Activated CD8-positive, alpha-beta T cell treated with anti-CD3 and anti-CD28 coated beads for 36 hours (primary cell): ENCODE measurements around the gene HCK. TPM values are rescaled to one million over a fixed set of nuclear protein-coding genes. Genes with fewer than 3 reads are reported as not detected.

Experiments used
- ATAC-seq: fragments of 200-7000 bp; cut with Tn5 transposase; one replicate; pipeline ENCODE4 v1.10.0; 2021; ENCODE audit warnings: mild to moderate bottlenecking, moderate library complexity
- CTCF ChIA-PET: fragments of 350-600 bp; sonication (Branson Sonifier 250); formaldehyde crosslinking; loops from one replicate; lab custom pipeline; 2021; ENCODE audit warnings: antibody characterized with exemption; lab: Charles Lee
- POLR2A ChIA-PET: fragments of 350-600 bp; sonication (Branson Sonifier 250); formaldehyde crosslinking; loops from one replicate; lab custom pipeline; 2021; ENCODE audit warnings: antibody characterized with exemption; lab: Charles Lee
- DNase-seq: peaks from one replicate; pipeline ENCODE4 v3.0.0-alpha.2; 2020
- H3K27ac Mint-ChIP-seq: one replicate; pipeline ENCODE4 v1.8.0; 2021; ENCODE audit warnings: mild to moderate bottlenecking, mixed read lengths
- H3K27me3 Mint-ChIP-seq: one replicate; pipeline ENCODE4 v1.8.0; 2021; ENCODE audit warnings: mixed read lengths
- H3K36me3 Mint-ChIP-seq: one replicate; pipeline ENCODE4 v1.8.0; 2021; ENCODE audit warnings: low read depth, mixed read lengths
- H3K4me1 Mint-ChIP-seq: one replicate; pipeline ENCODE4 v1.8.0; 2021; ENCODE audit warnings: low read depth, mixed read lengths
- H3K4me3 Mint-ChIP-seq: one replicate; pipeline ENCODE4 v1.8.0; 2021; ENCODE audit warnings: mild to moderate bottlenecking, moderate library complexity, mixed read lengths
- H3K9me3 Mint-ChIP-seq: one replicate; pipeline ENCODE4 v1.8.0; 2021; ENCODE audit warnings: mixed read lengths
- intact Hi-C: fragments of 100-400 bp; cut with micrococcal nuclease; formaldehyde crosslinking; loops from one replicate; pipeline ENCODE4 v1.10.0; 2022
- total RNA-seq, 2 experiments: library from RNA; stranded (reverse); gene quantifications; one replicate each; pipeline ENCODE4 v1.2.3, GENCODE V29; 2021
- TF ChIP-seq, protein P1 (sequence below): fragments of 200-600 bp; IDR thresholded peaks from one replicate; pipeline ENCODE4 v1.8.0; 2022; ENCODE audit warnings: antibody characterized with exemption, mild to moderate bottlenecking

HCK gene
- total RNA-seq, 2 experiments from 2014 or later = not detected

DNA sequence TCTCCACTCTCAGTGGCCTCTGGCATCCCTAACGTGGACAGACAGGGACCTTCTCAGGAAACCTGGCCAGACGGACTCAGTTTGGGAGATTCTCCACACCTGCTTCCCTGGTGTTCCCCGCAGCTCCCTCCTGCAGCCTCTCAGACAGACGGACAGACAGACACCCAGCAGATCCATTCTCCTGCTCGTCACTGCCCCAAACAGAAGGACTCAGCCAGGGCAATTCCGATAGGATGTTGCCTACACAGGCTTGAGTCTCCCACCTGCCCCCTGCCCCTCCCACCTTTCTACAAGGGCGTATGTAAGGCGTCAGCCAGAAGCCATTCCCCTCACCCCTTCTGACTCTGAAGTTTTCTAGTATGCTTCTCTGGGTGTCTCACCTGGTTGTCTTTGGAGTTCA is 41.4 kb upstream of the HCK start:
- TF ChIP-seq, protein P1, sequence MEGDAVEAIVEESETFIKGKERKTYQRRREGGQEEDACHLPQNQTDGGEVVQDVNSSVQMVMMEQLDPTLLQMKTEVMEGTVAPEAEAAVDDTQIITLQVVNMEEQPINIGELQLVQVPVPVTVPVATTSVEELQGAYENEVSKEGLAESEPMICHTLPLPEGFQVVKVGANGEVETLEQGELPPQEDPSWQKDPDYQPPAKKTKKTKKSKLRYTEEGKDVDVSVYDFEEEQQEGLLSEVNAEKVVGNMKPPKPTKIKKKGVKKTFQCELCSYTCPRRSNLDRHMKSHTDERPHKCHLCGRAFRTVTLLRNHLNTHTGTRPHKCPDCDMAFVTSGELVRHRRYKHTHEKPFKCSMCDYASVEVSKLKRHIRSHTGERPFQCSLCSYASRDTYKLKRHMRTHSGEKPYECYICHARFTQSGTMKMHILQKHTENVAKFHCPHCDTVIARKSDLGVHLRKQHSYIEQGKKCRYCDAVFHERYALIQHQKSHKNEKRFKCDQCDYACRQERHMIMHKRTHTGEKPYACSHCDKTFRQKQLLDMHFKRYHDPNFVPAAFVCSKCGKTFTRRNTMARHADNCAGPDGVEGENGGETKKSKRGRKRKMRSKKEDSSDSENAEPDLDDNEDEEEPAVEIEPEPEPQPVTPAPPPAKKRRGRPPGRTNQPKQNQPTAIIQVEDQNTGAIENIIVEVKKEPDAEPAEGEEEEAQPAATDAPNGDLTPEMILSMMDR = no peak
- Mint-ChIP-seq H3K27me3 (peaks cover 13% of the 10 kb centered on the region), H3K4me1 (no peaks in the 10 kb centered on the region), H3K36me3 (no peaks in the 10 kb centered on the region), H3K27ac (no peak overlapping the region), H3K9me3 (no peaks in the 10 kb centered on the region), H3K4me3 (no peak overlapping the region)
- DNase-seq (no peak), ATAC-seq (no peak)
- ChIA-PET CTCF (interaction anchor here (1.0 kb wide), 1 partner anchor 93 kb away, joined by 3 read pairs; no protein-coding TSS in a partner anchor), POLR2A (no interaction called here)
- intact Hi-C loops = no loop called here

DNA sequence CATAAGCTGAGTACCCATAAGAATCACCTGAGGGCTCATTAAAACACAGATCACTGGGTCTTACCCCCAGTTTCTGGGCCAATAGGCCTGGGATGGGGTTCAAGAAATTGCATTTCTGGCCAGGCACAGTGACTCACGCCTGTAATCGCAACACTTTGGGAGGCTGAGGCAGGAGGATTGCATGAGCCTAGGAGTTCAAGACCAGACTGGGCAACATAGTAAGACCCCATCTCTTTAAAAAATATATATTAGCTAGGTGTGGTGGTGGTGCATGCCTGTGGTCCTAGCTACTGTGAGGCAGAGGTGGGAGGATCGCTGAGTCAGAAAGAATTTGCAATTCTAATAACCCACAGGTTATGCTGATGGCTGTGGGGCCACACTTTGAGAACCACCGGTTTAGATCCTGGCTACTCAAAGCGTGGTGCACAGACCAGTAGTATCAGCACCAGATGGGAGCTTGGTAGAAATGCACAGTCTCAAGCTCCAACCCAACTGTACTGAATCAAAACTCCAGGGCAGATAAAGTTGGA is 39.8 kb upstream of the HCK start:
- TF ChIP-seq, protein P1 = no peak
- intact Hi-C loops = no loop called here
- CTCF ChIA-PET = interaction anchor here (1.2 to 2.6 kb wide), 3 partner anchors 10 to 79 kb away, joined by 3 to 12 read pairs (median 3); no protein-coding TSS in a partner anchor
- Mint-ChIP-seq H3K27me3 (peaks cover 17% of the 10 kb centered on the region), H3K9me3 (no peaks in the 10 kb centered on the region), H3K27ac (no peak overlapping the region), H3K4me3 (no peak overlapping the region), H3K36me3 (no peaks in the 10 kb centered on the region), H3K4me1 (no peaks in the 10 kb centered on the region)
- ATAC-seq (no peak), DNase-seq (no peak)
- POLR2A ChIA-PET = no interaction called here

DNA sequence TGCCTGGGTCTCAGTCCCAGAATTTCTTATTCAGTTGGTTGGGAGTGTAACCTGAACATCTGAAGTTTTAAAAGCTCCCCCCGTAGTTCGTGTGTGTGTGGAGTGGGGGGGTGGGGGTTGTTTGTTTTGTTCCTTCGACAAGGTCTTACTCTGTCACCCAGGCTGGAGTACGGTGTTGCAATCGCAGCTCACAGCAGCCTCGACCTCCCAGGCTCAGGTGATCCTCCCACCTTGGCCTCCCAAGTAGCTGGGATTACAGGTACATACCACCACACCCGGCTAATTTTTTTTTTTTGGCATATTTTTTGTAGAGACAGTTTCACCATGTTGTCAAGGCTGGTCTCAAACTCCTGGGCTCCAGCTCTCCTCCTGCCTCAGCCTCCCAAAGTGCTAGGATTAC is 38.7 kb upstream of the HCK start:
- Mint-ChIP-seq H3K27me3 (peaks cover 25% of the 10 kb centered on the region), H3K4me3 (no peak overlapping the region), H3K36me3 (no peaks in the 10 kb centered on the region), H3K4me1 (peaks cover 4% of the 10 kb centered on the region), H3K9me3 (no peaks in the 10 kb centered on the region), H3K27ac (no peak overlapping the region)
- DNase-seq (no peak), ATAC-seq (no peak)
- intact Hi-C loops = no loop called here
- CTCF ChIA-PET = interaction anchor here (1.0 to 2.6 kb wide), 3 partner anchors 18 to 181 kb away, joined by 3 to 12 read pairs (median 3); no protein-coding TSS in a partner anchor
- TF ChIP-seq, protein P1 = no peak
- POLR2A ChIA-PET = no interaction called here

DNA sequence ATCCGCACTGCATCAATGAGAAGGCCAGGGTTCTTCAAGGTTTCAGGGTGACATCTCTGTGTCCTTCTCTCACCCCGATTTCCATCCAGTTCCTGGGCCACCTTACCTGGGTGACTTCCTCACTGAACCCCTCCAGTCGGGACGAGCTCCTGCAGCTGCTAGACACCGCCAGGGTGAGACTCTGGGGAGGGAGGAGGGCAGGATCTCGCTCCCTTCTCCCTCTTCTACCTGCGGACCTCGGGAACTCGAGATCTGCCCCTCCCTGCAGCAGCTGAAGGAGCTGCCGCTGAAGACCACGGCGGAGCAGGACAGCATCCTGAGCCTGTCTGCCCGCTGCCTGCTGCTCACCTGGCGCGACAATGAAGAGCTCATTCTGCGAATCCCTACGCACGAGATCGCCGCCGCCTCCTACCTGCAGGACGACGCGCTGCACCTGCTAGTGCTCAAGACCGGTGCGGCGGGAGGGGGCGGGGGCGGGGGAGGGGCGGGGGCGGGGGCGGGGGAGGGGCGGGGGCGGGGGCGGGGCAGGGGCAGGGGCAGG is 34.3 kb upstream of the HCK start:
- H3K4me3 Mint-ChIP-seq = peak overlapping the region; percentile 15
- POLR2A ChIA-PET = no interaction called here
- intact Hi-C loops = no loop called here

More for the DNA sequence above, 34.3 kb upstream of the HCK start:
- Mint-ChIP-seq H3K27ac (no peak overlapping the region), H3K36me3 (no peaks in the 10 kb centered on the region), H3K27me3 (peaks cover 59% of the 10 kb centered on the region), H3K4me1 (peaks cover 18% of the 10 kb centered on the region), H3K9me3 (no peaks in the 10 kb centered on the region)
- peak; percentile 57 for DNase-seq
- TF ChIP-seq, protein P1 = no peak
- ATAC-seq = peak; percentile 49
- CTCF ChIA-PET = interaction anchor here (0.7 to 3.0 kb wide), 7 partner anchors 13 to 171 kb away, joined by 3 to 24 read pairs (median 3); partner anchors contain the start of gene PDRG1
